GM18951 (cell line): ENCODE measurements around the gene RIN3.
A peak's percentile ranks its signal among the peaks of the same experiment; 100 is the strongest.

Experiments
- POLR2A ChIP-seq: IDR thresholded peaks from 4 replicates; pipeline ENCODE4 v1.6.1; 2011; ENCODE audit warnings: mild to moderate bottlenecking; ENCODE audit not compliant: insufficient read length, insufficient read depth; ENCODE audit errors: extremely low read depth
- in situ Hi-C: fragments of 300-500 bp; cut with MboI; formaldehyde crosslinking; loops from one replicate; pipeline ENCODE4 v1.12.0; 2022; ENCODE audit warnings: low sequenced_read_pairs, mixed read lengths, inconsistent platforms; ENCODE audit not compliant: unreplicated experiment

The RIN3 gene, protein sequence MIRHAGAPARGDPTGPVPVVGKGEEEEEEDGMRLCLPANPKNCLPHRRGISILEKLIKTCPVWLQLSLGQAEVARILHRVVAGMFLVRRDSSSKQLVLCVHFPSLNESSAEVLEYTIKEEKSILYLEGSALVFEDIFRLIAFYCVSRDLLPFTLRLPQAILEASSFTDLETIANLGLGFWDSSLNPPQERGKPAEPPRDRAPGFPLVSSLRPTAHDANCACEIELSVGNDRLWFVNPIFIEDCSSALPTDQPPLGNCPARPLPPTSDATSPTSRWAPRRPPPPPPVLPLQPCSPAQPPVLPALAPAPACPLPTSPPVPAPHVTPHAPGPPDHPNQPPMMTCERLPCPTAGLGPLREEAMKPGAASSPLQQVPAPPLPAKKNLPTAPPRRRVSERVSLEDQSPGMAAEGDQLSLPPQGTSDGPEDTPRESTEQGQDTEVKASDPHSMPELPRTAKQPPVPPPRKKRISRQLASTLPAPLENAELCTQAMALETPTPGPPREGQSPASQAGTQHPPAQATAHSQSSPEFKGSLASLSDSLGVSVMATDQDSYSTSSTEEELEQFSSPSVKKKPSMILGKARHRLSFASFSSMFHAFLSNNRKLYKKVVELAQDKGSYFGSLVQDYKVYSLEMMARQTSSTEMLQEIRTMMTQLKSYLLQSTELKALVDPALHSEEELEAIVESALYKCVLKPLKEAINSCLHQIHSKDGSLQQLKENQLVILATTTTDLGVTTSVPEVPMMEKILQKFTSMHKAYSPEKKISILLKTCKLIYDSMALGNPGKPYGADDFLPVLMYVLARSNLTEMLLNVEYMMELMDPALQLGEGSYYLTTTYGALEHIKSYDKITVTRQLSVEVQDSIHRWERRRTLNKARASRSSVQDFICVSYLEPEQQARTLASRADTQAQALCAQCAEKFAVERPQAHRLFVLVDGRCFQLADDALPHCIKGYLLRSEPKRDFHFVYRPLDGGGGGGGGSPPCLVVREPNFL

GRCh38 chr14:92513204-92513965 lies at the start of gene RIN3:
RIN3 (plus strand) TSS chr14:92513781; CDS start chr14:92513933, 152 bp downstream.
- peak; percentile 72 for TF ChIP-seq POLR2A
- in situ Hi-C loops: no loop called here

- in situ Hi-C loops: no loop called here
- TF ChIP-seq POLR2A: no peak
These were observed 49.4 kb upstream of the RIN3 start for GRCh38 chr14:92464156-92464555.

GRCh38 chr14:92464716-92465115 lies 48.9 kb upstream of the RIN3 start:
- in situ Hi-C loops: no loop called here
- TF ChIP-seq POLR2A: no peak

DNA sequence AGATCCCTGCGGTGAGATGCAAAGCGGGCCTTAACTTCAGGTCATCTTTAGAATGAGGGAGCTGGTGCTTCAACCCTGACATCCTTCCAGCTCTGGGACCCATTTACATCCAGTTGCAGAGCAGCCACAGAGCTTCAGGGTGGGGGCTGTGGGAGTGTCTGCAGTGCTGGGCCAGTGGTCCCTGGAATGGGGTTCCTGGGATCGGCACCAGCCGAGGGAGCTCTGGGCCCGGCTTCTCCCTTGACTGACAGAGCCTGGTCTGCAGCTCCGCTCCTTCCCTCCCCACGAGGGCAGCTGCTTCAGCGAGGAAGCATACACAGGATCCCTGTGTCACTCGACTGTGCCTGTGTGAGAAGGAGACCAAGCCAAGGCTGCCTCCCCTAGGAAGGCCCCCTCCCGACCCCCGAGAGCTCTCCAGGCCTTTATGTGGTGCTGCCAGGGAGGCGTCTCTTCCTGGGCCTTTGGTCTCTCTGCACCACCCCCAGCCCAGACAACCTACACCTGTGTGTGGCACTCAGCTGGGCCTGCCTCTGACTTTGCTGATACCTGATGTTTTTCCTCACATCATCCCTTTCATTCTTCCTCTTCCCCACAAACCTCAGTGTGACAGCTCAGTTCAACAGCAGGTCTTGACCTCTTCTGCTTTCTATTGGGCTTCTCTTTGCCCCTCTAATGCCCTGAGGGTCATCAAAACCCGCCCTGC lies 48.1 kb upstream of the RIN3 start:
- in situ Hi-C loops: no loop called here
- no peak for TF ChIP-seq POLR2A

GRCh38 chr14:92466059-92466458 lies 47.5 kb upstream of the RIN3 start:
- in situ Hi-C loops: no loop called here

GRCh38 chr14:92469515-92469914 lies 44.1 kb upstream of the RIN3 start:
- in situ Hi-C loops: no loop called here
- no peak for TF ChIP-seq POLR2A

More at GRCh38 chr14:92466059-92466458, 47.5 kb upstream of the RIN3 start:
- TF ChIP-seq POLR2A: no peak

DNA sequence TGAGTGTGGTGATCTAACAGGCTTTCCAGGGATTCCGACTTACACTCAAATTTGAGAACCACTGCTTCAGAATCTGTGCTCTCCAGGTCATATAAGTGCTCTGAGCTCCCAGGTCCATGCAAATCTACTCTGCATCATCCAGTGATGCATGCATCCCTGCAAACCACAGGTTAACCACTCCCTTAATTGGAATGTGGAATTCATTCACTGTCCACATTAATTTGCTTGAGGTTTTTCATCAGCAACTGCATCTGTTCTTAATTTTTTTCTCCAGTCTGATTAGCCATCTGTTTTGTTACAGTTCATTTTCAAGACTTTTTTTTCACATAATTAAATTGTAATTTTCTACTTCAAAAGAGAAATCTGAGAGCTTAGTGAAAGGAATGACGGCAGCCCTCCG lies 43.4 kb upstream of the RIN3 start:
- in situ Hi-C loops: no loop called here
- no peak for TF ChIP-seq POLR2A

DNA sequence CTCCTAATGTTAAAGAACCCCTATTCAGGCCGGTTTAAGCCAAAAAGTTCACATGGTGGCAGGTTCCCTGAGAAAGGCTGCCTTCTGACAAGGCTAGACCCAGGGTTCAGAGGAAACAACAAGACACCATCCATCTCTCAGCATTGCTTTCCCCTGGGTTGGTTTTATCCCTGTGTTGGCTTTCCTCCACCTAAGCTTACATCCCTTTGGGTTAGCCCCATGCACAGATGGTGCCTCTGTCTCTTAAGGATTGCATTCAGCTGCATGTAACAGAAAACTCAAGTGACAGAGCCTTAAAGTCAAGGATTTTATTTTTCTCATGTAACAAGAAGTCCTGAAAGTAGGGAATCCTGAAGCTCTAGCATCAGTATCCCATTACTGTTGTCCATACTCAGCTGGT lies 42.8 kb upstream of the RIN3 start:
- in situ Hi-C loops: no loop called here
- no peak for TF ChIP-seq POLR2A

DNA sequence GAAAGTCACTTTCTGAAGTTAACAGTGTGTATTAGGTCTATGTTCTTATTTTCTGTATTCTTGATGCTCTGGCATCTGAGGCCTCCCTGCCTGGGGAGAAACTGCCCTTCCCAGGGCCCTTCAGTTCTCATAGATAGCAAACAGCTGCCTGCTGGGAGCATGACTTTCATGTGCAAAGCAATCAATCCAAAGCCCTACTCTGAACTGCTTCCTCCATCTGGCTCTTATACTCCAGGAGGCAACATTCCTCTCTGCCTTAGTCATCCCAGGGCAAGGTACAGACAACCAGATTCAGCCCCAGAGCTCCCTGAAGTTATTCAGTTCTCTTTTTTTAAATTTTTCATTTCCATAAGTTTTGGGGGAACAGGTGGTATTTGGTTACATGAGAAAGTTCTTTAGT lies 41.7 kb upstream of the RIN3 start:
- in situ Hi-C loops: no loop called here

GRCh38 chr14:92472860-92473259 lies 40.7 kb upstream of the RIN3 start:
- no peak for TF ChIP-seq POLR2A
- in situ Hi-C loops: no loop called here

More for the DNA sequence above, 41.7 kb upstream of the RIN3 start:
- no peak for TF ChIP-seq POLR2A

DNA sequence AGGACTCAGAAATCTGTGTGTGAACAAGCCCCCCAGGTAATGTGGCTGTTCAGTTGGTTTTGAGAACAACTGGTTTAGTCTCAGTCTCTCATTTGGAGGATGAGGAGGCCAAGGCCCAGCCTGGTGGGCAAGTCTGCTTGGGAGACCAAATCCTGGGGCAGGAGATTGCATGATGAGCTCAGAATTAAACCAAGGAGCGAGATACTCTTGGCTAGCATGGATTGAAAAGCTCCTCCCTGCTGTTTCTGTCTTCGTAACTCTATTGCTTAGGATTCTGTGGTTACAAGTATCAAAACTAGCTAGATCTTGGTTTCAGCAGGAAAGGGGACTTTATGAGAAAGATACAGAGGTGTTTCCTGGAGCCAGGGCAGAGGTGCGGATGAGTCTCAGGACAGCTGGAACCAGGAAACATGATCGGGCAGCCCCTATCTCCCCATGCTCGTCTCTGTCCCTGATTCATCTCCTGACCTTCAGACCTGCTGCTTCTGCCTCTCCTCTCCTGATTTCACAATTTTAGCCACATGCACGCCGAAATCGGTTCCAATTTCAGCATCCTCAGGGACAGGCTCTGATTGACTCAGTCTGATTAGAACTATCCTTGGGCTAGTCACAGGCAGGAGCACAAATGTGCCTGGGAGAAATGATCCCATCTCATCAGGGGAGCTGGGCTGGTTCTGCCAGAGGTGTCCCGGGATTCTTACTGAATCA lies 40.2 kb upstream of the RIN3 start:
- TF ChIP-seq POLR2A: no peak
- in situ Hi-C loops: no loop called here
